Suprapubic skin (tissue), 4 donors: ENCODE results near the gene PCYT1A.

ENCODE experiments used
- CTCF ChIP-seq, 2 donors: fragments of 200-600 bp in 1 of 2; fragments of 450-650 bp in 1 of 2; sonication (generic) in 1 of 2; IDR thresholded peaks; one replicate each; pipeline ENCODE4 v1.5.1; 2016 to 2019; ENCODE audit warnings: antibody characterized with exemption in 2 of 2, mild to moderate bottlenecking in 1 of 2, moderate library complexity in 1 of 2
- EP300 ChIP-seq: sonication (generic); formaldehyde crosslinking; IDR thresholded peaks from one replicate; pipeline ENCODE4 v1.6.1; 2017; ENCODE audit warnings: antibody characterized with exemption
- POLR2A ChIP-seq, 2 donors: fragments of 450-650 bp; IDR thresholded peaks; one replicate each; pipeline ENCODE4 v1.6.1; 2017; ENCODE audit warnings: antibody characterized with exemption in 2 of 2, mild to moderate bottlenecking in 2 of 2, moderate library complexity in 2 of 2
- POLR2AphosphoS5 ChIP-seq, 3 donors: sonication (generic); formaldehyde crosslinking; IDR thresholded peaks; one replicate each; pipeline ENCODE4 v1.6.1; 2017; ENCODE audit warnings: antibody characterized with exemption in 3 of 3

- TF ChIP-seq POLR2A (IDR thresholded peaks at IDR 0.05), result no peak
- no peak for TF ChIP-seq CTCF (IDR thresholded peaks at IDR 0.05)
- no peak for TF ChIP-seq POLR2AphosphoS5 (IDR thresholded peaks at IDR 0.05)
- no peak for TF ChIP-seq EP300
Measured at GRCh38 chr3:196219970-196220311, 67.6 kb downstream of the PCYT1A start.
